GM23248 (cell line): ENCODE results near the gene SPOCD1. TPM values are rescaled to one million over a fixed set of nuclear protein-coding genes. Genes with fewer than 3 reads are reported as not detected.

Experiments
- DNase-seq: peaks from one replicate; pipeline ENCODE4 v3.0.0-alpha.2; 2015
- H2AFZ ChIP-seq: fragments of 200-600 bp; sonication (generic); 2 replicates; pipeline ENCODE4 v1.6.1; 2016; ENCODE audit warnings: antibody characterized with exemption
- H3F3A ChIP-seq: fragments of 200-600 bp; sonication (generic); 2 replicates; pipeline ENCODE4 v1.6.1; 2016; ENCODE audit warnings: mild to moderate bottlenecking, antibody characterized with exemption, mixed run types; ENCODE audit not compliant: insufficient read depth
- H3K27ac ChIP-seq: fragments of 200-600 bp; sonication (generic); 2 replicates; pipeline ENCODE4 v1.5.1; 2016; ENCODE audit warnings: mild to moderate bottlenecking
- H3K27me3 ChIP-seq: fragments of 200-600 bp; sonication (generic); replicated peaks from 2 replicates; pipeline ENCODE4 v1.6.1; 2016; ENCODE audit warnings: mild to moderate bottlenecking; ENCODE audit not compliant: insufficient read depth
- H3K36me3 ChIP-seq: fragments of 200-600 bp; sonication (generic); 2 replicates; pipeline ENCODE4 v1.6.1; 2016; ENCODE audit warnings: low read depth, mild to moderate bottlenecking
- H3K4me1 ChIP-seq: fragments of 200-600 bp; sonication (generic); 2 replicates; pipeline ENCODE4 v1.6.1; 2016; ENCODE audit warnings: mild to moderate bottlenecking; ENCODE audit not compliant: insufficient read depth
- H3K4me2 ChIP-seq: fragments of 200-600 bp; sonication (generic); one replicate; pipeline ENCODE4 v1.6.1; 2016; ENCODE audit warnings: mild to moderate bottlenecking; ENCODE audit not compliant: unreplicated experiment
- H3K4me3 ChIP-seq: fragments of 200-600 bp; sonication (generic); 2 replicates; pipeline ENCODE4 v1.5.1; 2016; ENCODE audit warnings: mild to moderate bottlenecking
- H3K79me2 ChIP-seq: fragments of 200-600 bp; sonication (generic); 2 replicates; pipeline ENCODE4 v1.6.1; 2016; ENCODE audit warnings: mild to moderate bottlenecking; ENCODE audit not compliant: insufficient read depth
- H3K9ac ChIP-seq: fragments of 200-600 bp; sonication (generic); 2 replicates; pipeline ENCODE4 v1.6.1; 2016; ENCODE audit warnings: mild to moderate bottlenecking
- H3K9me2 ChIP-seq: fragments of 200-600 bp; sonication (generic); 2 replicates; pipeline ENCODE4 v1.6.1; 2016; ENCODE audit warnings: mixed run types, mild to moderate bottlenecking, moderate library complexity; ENCODE audit not compliant: insufficient read depth
- H3K9me3 ChIP-seq: fragments of 200-600 bp; sonication (generic); one replicate; pipeline ENCODE4 v1.6.1; 2017; ENCODE audit warnings: low read depth
- H4K20me1 ChIP-seq: fragments of 200-600 bp; sonication (generic); 2 replicates; pipeline ENCODE4 v1.6.0; 2016; ENCODE audit not compliant: insufficient read depth
- EZH2 ChIP-seq: fragments of 200-600 bp; sonication (generic); IDR thresholded peaks from 2 replicates; pipeline ENCODE4 v1.6.1; 2018; ENCODE audit warnings: antibody characterized with exemption, mild to moderate bottlenecking; ENCODE audit not compliant: insufficient read depth, poor library complexity, severe bottlenecking
- EZH2phosphoT487 ChIP-seq: fragments of 200-600 bp; sonication (generic); IDR thresholded peaks from 2 replicates; pipeline ENCODE4 v1.6.1; 2018; ENCODE audit warnings: antibody characterized with exemption, moderate library complexity, mild to moderate bottlenecking, low read depth; ENCODE audit not compliant: insufficient read depth
- WGBS, 2 experiments: methylation state at CpG; one replicate each; pipeline ENCODE4 v1.1.6; 2015 to 2017; ENCODE audit warnings: low lambda C conversion rate in 2 of 2, low coverage in 1 of 2; ENCODE audit errors: missing lambda C conversion rate in 2 of 2; 5-methylcytosine and 5-hydroxymethylcytosine counted together
- in situ Hi-C: fragments of 300-500 bp; cut with MboI; formaldehyde crosslinking; loops from 2 replicates; pipeline ENCODE4 v1.15.0; 2020
- polyA plus RNA-seq: library from polyadenylated mRNA; unstranded; fragments of >200 nt; fragmentation: Nextera tagmentation; extraction: Ambion mirVana; gene quantifications from 2 replicates; pipeline ENCODE4 v1.2.1, GENCODE V29; 2016
- total RNA-seq: library from RNA; depleted of rRNA; stranded (reverse); fragments of >200 nt; shearing (Covaris generic); gene quantifications from 2 replicates; pipeline ENCODE4 v1.2.3, GENCODE V29; 2014

Gene SPOCD1
- total and polyA plus RNA-seq, 2 experiments from 2014 or later: 27.9 to 43.0 TPM

- H3K27ac ChIP-seq: no peak overlapping the region
- H3K9me3 ChIP-seq: no peaks in the 10 kb centered on the region
- 8 to 9% methylated on average over 26 to 63 of the region's 63 CpGs for WGBS, 2 experiments
- no peaks in the 10 kb centered on the region for H3K79me2 ChIP-seq
- H4K20me1 ChIP-seq: no peaks in the 10 kb centered on the region
- H3K9ac ChIP-seq: peak overlapping the region; percentile 71
- H3K9me2 ChIP-seq: no peaks in the 10 kb centered on the region
- no peaks in the 10 kb centered on the region for H3K27me3 ChIP-seq
- H3F3A ChIP-seq: no peaks in the 10 kb centered on the region
- H2AFZ ChIP-seq: peak overlapping the region; percentile 82
- TF ChIP-seq EZH2 (no peak), EZH2phosphoT487 (no peak)
- H3K4me3 ChIP-seq: peak overlapping the region; percentile 64
- in situ Hi-C loops: no loop called here
- peaks cover 8% of the 10 kb centered on the region for H3K4me1 ChIP-seq
- peak overlapping the region; percentile 88 for H3K4me2 ChIP-seq
- no peaks in the 10 kb centered on the region for H3K36me3 ChIP-seq
- peak; percentile 84 for DNase-seq
Measured at GRCh38 chr1:31760471-31761470, 55.1 kb downstream of the SPOCD1 start.

GRCh38 chr1:31759298-31760023, 56.4 kb downstream of the SPOCD1 start:
- peak; percentile 44 for DNase-seq
- no peak overlapping the region for H3K9ac ChIP-seq

GRCh38 chr1:31758823-31759222, 57.0 kb downstream of the SPOCD1 start:
- Histone ChIP-seq H3K9me2 (no peaks in the 10 kb centered on the region), H3K4me1 (peaks cover 8% of the 10 kb centered on the region), H3K4me2 (no peak overlapping the region), H3F3A (no peaks in the 10 kb centered on the region), H3K27ac (no peak overlapping the region), H3K27me3 (no peaks in the 10 kb centered on the region), H3K9me3 (no peaks in the 10 kb centered on the region), H3K9ac (no peak overlapping the region), H3K4me3 (no peak overlapping the region), H4K20me1 (no peaks in the 10 kb centered on the region), H3K79me2 (no peaks in the 10 kb centered on the region), H3K36me3 (no peaks in the 10 kb centered on the region), H2AFZ (no peak overlapping the region)
- WGBS, 2 experiments: 85 to 88% methylated on average over 7 of the region's 7 CpGs
- in situ Hi-C loops: no loop called here
- DNase-seq: no peak
- no peak for TF ChIP-seq EZH2phosphoT487
- no peak for TF ChIP-seq EZH2

More at GRCh38 chr1:31759298-31760023, 56.4 kb downstream of the SPOCD1 start:
- TF ChIP-seq EZH2: no peak
- no peak for TF ChIP-seq EZH2phosphoT487
- H2AFZ ChIP-seq: no peak overlapping the region
- 90 to 94% methylated on average over 9 to 10 of the region's 10 CpGs for WGBS, 2 experiments
- no peaks in the 10 kb centered on the region for H3F3A ChIP-seq
- H3K4me3 ChIP-seq: no peak overlapping the region
- H3K36me3 ChIP-seq: no peaks in the 10 kb centered on the region
- H3K4me2 ChIP-seq: no peak overlapping the region
- in situ Hi-C loops: no loop called here
- peaks cover 8% of the 10 kb centered on the region for H3K4me1 ChIP-seq
- no peak overlapping the region for H3K27ac ChIP-seq
- H3K79me2 ChIP-seq: no peaks in the 10 kb centered on the region
- no peaks in the 10 kb centered on the region for H3K9me2 ChIP-seq
- H3K9me3 ChIP-seq: no peaks in the 10 kb centered on the region
- H4K20me1 ChIP-seq: no peaks in the 10 kb centered on the region
- no peaks in the 10 kb centered on the region for H3K27me3 ChIP-seq

GRCh38 chr1:31757989-31758388, 57.8 kb downstream of the SPOCD1 start:
- Histone ChIP-seq H3K4me1 (peaks cover 8% of the 10 kb centered on the region), H3F3A (no peaks in the 10 kb centered on the region), H3K9me2 (no peaks in the 10 kb centered on the region), H3K27me3 (no peaks in the 10 kb centered on the region), H3K4me3 (no peak overlapping the region), H3K4me2 (no peak overlapping the region), H4K20me1 (no peaks in the 10 kb centered on the region), H3K9ac (no peak overlapping the region), H3K27ac (no peak overlapping the region), H3K36me3 (no peaks in the 10 kb centered on the region), H3K9me3 (no peaks in the 10 kb centered on the region), H2AFZ (no peak overlapping the region), H3K79me2 (no peaks in the 10 kb centered on the region)
- in situ Hi-C loops: no loop called here
- no peak for DNase-seq
- 91 to 94% methylated on average over 6 of the region's 6 CpGs for WGBS, 2 experiments
- no peak for TF ChIP-seq EZH2phosphoT487
- TF ChIP-seq EZH2: no peak
